RWPE2 (cell line): ENCODE measurements around the gene HSD17B10.
A peak's percentile ranks its signal among the peaks of the same experiment; 100 is the strongest.
"Not testable (repeated sequence)": the region's sequence is repeated elsewhere in the genome, so short reads cannot be mapped to it uniquely, and the experiment has no call there.

Source experiments
- ATAC-seq: fragments of 200-7000 bp; cut with Tn5 transposase; 3 replicates; pipeline ENCODE4 v1.9.1; 2021; ENCODE audit warnings: low read depth
- DNase-seq: peaks from one replicate; pipeline ENCODE4 v3.0.0-alpha.2; 2020; ENCODE audit warnings: low spot score
- H3K27ac ChIP-seq: fragments of 450-650 bp; 2 replicates; pipeline ENCODE4 v1.5.1; 2017; ENCODE audit warnings: mild to moderate bottlenecking; ENCODE audit not compliant: poor library complexity, severe bottlenecking
- H3K27me3 ChIP-seq: fragments of 250-450 bp; sonication (Bioruptor Pico); 2 replicates; pipeline ENCODE4 v1.5.1; 2021; ENCODE audit warnings: mild to moderate bottlenecking, moderate library complexity; ENCODE audit not compliant: insufficient read depth, poor library complexity, severe bottlenecking
- H3K36me3 ChIP-seq: fragments of 250-450 bp; sonication (Bioruptor Pico); 2 replicates; pipeline ENCODE4 v1.5.1; 2020; ENCODE audit warnings: low read depth, mild to moderate bottlenecking, moderate library complexity
- H3K4me1 ChIP-seq: fragments of 250-450 bp; sonication (Bioruptor Pico); 2 replicates; pipeline ENCODE4 v1.5.1; 2021; ENCODE audit warnings: mild to moderate bottlenecking, moderate library complexity; ENCODE audit not compliant: insufficient read depth, poor library complexity, severe bottlenecking
- H3K4me3 ChIP-seq: fragments of 250-450 bp; sonication (Bioruptor Pico); 2 replicates; pipeline ENCODE4 v1.5.1; 2021; ENCODE audit warnings: mild to moderate bottlenecking, moderate library complexity; ENCODE audit not compliant: severe bottlenecking
- H3K9me3 ChIP-seq: fragments of 250-450 bp; sonication (Bioruptor Pico); 2 replicates; pipeline ENCODE4 v1.5.1; 2021; ENCODE audit warnings: mild to moderate bottlenecking, moderate library complexity; ENCODE audit not compliant: severe bottlenecking
- TF ChIP-seq, protein P1 (sequence below): fragments of 450-650 bp; IDR thresholded peaks from one replicate; pipeline ENCODE4 v1.5.1; 2017; ENCODE audit warnings: mild to moderate bottlenecking, moderate library complexity; ENCODE audit not compliant: poor library complexity, severe bottlenecking

The HSD17B10 gene

DNA sequence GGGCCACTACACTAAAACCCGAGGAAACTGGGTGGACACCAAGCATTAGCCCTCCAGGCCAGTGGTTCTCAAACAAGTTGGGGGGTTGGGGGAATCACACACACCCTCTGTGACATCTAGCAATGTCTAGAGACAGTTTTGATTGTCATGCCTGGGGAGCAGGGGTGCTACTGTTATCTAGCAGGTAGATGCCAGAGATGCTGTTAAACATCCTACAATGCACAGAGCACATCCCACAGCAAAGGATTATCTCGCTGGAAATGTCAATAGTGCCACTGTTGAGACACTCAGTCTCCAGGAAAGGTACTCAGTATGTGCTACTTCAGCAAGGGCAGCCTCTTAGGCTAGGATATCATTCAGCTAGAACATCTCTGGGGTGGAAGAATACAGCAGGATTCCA, 13.0 kb downstream of the HSD17B10 start:
- Histone ChIP-seq H3K4me3 (peak overlapping the region; percentile 50), H3K27ac (peak overlapping the region; percentile 83), H3K27me3 (no peaks in the 10 kb centered on the region), H3K4me1 (no peaks in the 10 kb centered on the region), H3K9me3 (no peaks in the 10 kb centered on the region), H3K36me3 (peaks cover 14% of the 10 kb centered on the region; the same call in 1 of the 2 replicates)
- ATAC-seq, result no peak
- DNase-seq, result no peak
- TF ChIP-seq, protein P1, sequence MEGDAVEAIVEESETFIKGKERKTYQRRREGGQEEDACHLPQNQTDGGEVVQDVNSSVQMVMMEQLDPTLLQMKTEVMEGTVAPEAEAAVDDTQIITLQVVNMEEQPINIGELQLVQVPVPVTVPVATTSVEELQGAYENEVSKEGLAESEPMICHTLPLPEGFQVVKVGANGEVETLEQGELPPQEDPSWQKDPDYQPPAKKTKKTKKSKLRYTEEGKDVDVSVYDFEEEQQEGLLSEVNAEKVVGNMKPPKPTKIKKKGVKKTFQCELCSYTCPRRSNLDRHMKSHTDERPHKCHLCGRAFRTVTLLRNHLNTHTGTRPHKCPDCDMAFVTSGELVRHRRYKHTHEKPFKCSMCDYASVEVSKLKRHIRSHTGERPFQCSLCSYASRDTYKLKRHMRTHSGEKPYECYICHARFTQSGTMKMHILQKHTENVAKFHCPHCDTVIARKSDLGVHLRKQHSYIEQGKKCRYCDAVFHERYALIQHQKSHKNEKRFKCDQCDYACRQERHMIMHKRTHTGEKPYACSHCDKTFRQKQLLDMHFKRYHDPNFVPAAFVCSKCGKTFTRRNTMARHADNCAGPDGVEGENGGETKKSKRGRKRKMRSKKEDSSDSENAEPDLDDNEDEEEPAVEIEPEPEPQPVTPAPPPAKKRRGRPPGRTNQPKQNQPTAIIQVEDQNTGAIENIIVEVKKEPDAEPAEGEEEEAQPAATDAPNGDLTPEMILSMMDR, result no peak

DNA sequence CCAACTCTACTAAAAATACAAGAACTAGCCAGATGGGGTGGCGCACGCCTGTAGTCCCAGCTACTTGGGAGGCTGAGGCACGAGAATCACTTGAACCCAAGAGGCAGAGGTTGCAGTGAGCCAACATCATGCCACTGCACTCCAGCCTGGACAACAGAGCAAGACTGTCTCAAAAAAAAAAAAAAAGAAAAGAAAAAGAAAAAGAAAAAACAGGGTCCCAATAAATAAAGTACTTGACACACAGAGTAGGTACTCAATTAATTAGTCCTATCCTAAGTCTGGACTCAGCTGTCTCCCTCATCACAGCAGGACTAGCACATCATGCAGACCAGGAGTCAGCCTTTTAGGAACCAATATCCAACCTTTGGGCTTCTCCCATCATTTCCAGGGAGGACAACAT, 13.8 kb downstream of the HSD17B10 start:
- H3K36me3 ChIP-seq, result peaks cover 14% of the 10 kb centered on the region; the same call in 1 of the 2 replicates
- not testable (repeated sequence) for H3K4me3 ChIP-seq, H3K9me3 ChIP-seq, DNase-seq, H3K4me1 ChIP-seq, H3K27ac ChIP-seq, H3K27me3 ChIP-seq, ATAC-seq

DNA sequence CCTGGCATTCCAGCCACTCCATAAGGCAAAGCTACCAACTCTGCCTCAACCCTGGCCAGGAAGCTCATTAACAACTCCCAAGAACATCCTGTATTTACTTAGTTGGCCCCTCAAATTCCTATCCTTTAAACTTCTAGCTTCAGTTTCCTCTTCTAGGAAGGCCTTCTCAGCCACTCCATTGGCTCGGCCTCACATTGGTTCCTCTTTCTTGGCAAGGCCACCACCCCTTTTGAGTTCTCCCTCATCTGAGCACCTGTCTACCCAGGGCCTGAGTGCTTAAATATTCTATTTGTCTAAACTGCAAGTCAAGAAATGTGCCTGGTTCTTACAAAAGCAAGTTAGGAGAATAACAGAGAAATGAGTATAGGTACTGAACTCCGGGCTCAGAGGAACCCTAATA, 21.7 kb downstream of the HSD17B10 start:
- Histone ChIP-seq H3K27me3 (no peaks in the 10 kb centered on the region), H3K36me3 (peaks cover 37% of the 10 kb centered on the region)

DNA sequence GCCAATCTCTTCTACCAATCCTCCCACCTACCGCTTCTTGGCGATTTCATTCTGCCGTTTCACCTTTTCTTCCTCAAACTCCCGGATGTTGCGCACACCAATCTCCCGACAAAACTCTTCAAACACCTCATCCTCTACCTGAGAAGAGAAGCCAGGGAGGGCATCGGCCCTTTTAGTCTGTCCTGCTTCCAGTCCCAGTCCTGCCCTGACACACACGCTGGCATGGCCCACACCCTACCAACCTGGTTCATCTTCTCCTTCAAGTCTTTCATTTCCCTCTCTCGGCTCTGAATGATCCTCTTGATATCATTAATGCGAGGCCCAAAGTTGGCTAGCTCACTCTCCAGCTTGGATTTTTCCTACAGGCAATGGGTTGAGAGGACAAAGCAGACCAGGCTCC, 30.6 kb downstream of the HSD17B10 start:
- Histone ChIP-seq H3K27me3 (no peaks in the 10 kb centered on the region), H3K36me3 (peaks cover 28% of the 10 kb centered on the region)
- ATAC-seq, result no peak

More for the DNA sequence above, 21.7 kb downstream of the HSD17B10 start:
- H3K27ac ChIP-seq, result no peak overlapping the region
- no peak overlapping the region for H3K4me3 ChIP-seq
- DNase-seq, result no peak
- no peaks in the 10 kb centered on the region for H3K9me3 ChIP-seq
- H3K4me1 ChIP-seq, result no peaks in the 10 kb centered on the region
- no peak for ATAC-seq
- TF ChIP-seq, protein P1, result no peak

DNA sequence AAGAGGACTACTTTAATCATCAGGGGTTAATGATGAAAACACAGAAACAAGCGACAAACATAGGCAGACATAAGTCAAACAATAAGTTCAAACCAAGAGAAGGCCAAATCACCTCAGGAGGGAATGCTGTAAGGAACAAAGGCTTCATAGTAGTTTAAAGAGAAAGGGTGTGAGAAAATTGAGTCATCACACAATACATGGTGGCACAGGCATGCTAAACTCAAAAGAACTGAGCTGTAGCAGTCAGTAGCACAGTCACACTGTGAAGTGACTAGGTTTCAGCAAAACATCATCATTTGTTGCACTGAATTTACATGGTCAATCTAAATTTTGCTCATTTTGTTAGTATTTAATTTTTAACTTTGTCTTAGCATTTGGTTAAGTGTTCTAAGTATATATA, 36.0 kb downstream of the HSD17B10 start:
- no peaks in the 10 kb centered on the region for H3K27me3 ChIP-seq
- no peaks in the 10 kb centered on the region for H3K9me3 ChIP-seq
- H3K4me1 ChIP-seq, result no peaks in the 10 kb centered on the region
- H3K27ac ChIP-seq, result no peak overlapping the region
- ATAC-seq (no peak), DNase-seq (no peak)
- H3K4me3 ChIP-seq, result no peak overlapping the region
- peaks cover 26% of the 10 kb centered on the region for H3K36me3 ChIP-seq
- TF ChIP-seq, protein P1, result no peak

More for the DNA sequence above, 30.6 kb downstream of the HSD17B10 start:
- no peaks in the 10 kb centered on the region for H3K9me3 ChIP-seq
- no peak overlapping the region for H3K4me3 ChIP-seq
- no peak for DNase-seq
- H3K4me1 ChIP-seq, result no peaks in the 10 kb centered on the region
- H3K27ac ChIP-seq, result no peak overlapping the region
- TF ChIP-seq, protein P1, result no peak
